Stimulated activated CD4-positive, alpha-beta T cell treated with anti-CD3 and anti-CD28 coated beads, Interleukin-1b, Interleukin-23, amount 100 ng/mL, for 1 hour (primary cell): ENCODE data around the gene RSBN1L.

Experiments
- DNase-seq, 2 donors: peaks; one replicate each; pipeline ENCODE4 v3.0.0-alpha.2; 2020; ENCODE audit warnings: low read depth in 2 of 2

RSBN1L gene

DNA sequence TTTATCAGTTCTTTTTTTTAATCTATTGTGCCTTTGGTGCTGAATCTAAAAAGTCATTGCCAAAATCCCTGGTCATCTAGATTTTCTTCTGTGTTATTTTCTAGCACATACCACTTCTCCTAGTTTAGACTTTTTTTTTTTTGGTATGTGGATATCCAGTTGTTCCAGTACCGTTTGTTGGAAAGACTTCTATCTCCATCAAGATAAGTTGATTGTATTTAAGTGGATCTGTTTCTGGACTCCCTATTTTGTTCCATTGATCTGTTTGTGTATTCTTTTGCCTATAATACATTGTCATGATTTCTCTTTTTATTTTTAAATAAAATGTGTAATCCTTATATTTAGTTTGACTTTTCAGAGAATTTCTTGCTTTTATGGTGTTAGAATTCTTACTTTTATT lies 35.5 kb downstream of the RSBN1L start:
- DNase-seq = no peak

- no peak for DNase-seq
Measured at GRCh38 chr7:77734659-77735421, 38.6 kb downstream of the RSBN1L start.

DNA sequence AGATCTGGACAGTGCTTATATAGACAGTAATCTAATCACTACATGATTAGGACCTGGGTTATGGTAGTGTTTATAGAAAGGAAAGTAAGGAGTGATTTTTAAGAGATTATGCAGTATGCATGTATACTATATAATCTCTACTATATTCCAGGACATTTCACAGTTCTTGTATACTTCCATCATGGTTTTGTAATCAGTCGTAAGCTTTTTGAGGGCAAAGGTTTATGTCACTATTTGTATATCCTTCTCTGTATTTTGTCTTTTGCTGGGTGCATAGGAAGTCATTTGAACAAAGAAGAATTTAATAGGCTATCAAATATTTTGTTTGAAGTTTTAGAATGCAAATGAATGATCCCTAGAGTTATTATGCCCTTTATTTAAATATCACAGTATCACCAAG lies 39.2 kb downstream of the RSBN1L start:
- no peak for DNase-seq

DNA sequence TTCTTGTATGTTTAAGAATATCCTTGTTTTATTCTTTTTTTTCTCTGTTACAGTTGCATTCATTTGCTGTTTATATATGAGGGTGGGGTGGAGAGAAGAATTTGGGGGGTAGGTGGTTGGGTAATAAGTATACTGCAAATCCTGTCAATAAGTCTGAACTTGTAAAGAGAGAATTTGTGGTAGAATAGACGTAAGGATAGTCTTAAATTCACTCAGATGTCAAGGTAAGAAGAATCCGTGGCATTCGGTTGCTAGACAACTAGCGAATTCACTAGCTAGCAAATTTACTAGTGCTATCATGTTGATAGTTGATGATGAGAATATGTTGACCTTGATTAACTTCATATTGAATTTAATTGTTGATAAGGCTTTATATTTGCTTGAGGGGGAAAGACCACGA lies 40.7 kb downstream of the RSBN1L start:
- DNase-seq = no peak

DNA sequence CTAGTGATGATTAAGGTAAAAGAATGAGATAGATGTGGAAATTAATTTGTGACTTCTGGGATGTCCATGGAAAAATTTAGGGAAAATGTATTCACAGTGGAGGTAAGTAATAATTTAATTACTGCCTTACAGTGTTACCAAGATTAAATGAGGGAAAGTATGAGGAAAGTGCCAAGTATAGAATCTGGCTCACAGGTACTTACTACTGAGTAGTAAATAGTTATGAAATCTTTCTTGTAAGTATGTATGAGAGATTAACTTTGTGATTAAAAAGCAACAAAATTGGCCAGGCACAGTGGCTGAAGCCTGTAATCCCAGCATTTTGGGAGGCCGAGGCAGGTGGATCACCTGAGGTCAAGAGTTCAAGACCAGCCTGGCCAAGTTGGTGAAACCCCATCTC lies 42.1 kb downstream of the RSBN1L start:
- DNase-seq = no peak

GRCh38 chr7:77738871-77739270 lies 42.6 kb downstream of the RSBN1L start:
- no peak for DNase-seq

DNA sequence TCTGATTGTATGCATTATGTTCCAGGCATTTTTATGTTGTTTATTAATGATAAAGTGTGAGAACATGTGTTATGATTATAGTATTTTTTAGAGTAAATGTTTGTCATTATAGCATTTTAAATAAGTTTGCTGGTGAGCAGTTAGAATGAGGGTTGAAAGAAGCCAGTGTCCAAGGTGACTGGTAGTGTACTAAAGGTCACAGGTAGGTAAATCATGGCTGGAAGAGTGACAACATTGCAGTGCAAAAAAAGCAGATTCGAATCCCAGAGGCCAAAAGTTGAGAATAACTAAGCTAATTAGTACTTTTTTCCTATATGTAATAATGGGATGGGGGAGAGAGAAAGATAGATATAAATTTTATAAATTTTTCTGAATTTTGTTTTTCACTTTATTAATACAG lies 44.0 kb downstream of the RSBN1L start:
- DNase-seq = no peak

DNA sequence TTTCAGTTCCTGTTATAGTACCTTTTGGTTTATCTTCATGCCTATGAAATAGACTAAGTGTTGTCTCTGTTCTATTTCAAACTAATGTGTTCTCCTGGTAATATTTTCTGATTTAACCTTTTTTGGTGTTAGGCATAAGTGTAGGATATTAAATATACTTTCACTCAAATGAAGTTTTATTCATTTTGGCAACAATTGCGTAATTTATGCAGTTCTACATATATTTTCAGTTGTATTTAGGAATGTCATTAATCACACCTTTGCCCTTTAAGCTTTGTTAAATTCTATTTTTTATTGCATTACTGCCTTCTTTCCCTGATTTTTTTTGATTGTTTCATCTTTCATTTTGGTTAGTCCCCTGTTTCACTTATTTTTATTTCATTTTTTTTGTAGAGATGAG lies 47.3 kb downstream of the RSBN1L start:
- no peak for DNase-seq

GRCh38 chr7:77745746-77746145 lies 49.5 kb downstream of the RSBN1L start:
- DNase-seq = no peak

DNA sequence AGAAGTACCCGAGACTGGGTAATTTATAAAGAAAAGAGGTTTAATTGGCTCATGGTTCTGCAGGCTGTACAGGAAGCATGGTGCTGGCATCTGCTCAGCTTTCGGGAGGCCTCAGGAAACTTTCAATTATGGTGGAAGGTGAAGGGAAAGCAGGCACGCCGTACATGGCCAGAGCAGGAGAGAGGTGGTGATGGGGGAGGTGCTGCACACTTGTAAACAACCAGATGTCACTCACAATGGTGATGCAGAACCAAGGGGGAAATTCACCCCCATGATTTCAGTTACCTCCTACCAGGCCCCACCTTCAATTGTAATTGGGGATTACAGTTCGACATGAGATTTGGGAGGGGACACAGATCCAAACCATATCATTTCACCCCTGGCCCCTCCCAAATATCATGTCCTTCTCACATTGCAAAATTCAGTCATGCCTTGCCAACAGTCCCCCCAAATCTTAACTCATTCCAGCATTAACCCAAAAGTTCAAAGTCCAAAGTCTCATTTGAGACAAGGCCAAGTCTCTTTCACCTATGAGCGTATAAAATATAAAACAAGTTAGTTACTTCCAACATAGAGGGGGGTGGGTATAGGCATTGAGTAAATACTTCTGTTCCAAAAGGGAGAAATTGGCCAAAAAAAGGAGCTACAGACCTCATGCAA lies 50.0 kb downstream of the RSBN1L start:
- no peak for DNase-seq

GRCh38 chr7:77746824-77747165 lies 50.5 kb downstream of the RSBN1L start:
- no peak for DNase-seq

DNA sequence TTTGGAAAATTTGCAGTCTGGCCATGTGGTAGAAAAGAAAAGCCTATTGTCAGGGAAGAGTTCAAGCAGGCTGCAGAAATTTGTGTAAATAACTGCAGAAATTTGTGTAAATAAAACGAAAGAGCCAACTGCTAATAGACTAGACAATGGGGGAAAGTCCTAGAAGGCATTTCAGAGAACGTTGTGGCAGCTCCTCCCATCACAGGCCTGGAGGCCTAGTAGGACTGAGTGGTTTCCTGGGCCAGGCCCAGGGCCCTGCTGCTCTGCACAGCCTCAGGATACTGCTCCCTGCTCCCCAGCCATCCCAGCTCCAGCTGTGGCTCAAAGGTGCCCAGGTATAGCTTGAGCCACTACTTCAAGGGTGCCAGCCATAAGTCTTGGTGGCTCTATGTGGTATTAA lies 50.9 kb downstream of the RSBN1L start:
- no peak for DNase-seq

GRCh38 chr7:77747718-77748117 lies 51.5 kb downstream of the RSBN1L start:
- no peak for DNase-seq

DNA sequence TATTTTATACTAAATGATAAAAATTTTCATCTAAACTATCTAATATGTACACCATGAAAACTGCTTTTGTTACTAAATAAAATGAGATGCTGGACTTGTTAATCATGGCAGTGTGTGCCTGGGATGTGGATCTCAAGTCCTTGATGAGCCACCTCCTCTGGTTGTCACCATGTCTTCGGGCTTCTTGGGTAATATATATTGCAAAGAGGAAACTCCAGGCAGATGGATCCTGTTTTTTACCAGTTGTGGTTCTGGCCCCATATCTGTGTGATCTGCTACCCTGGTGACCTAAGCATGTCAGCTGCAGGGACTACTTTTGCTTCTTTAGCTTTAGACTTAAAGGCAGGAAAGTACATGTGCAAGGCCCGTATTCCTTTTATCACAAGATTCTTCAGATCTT lies 55.8 kb downstream of the RSBN1L start:
- DNase-seq = no peak

- DNase-seq = no peak
Measured at GRCh38 chr7:77753173-77753572, 56.9 kb downstream of the RSBN1L start.

- DNase-seq = no peak
Measured at GRCh38 chr7:77757589-77757988, 61.3 kb downstream of the RSBN1L start.

DNA sequence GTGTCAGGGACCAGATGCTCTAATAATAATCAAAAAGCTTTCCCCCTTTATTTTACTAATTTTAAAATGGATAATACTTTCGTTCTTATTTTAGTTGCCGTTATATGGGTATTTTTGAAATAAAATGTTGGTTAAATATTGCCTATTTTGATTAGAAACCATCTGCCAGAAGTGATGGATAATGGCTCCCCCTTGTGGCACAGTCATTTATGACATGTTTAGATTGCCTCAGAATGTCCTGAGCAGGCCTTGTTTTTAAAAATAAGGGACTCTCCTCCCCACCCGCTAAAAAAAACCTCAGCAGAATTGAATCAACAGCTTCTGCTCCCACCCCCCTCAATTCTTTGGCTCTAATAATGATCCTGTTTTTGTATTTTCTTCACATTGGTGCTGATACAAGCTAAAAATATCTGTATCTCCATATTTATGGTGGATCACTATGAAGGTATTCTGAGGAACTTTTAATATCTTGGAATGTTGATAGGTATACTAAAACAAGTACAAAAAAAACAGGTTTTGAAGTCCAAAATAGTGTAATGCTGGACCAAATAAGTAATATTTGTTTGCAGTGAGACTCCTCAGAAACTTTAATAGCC lies 63.1 kb downstream of the RSBN1L start:
- peak; percentile 36 to 50 for DNase-seq

- no peak for DNase-seq
Measured at GRCh38 chr7:77760809-77761453, 64.7 kb downstream of the RSBN1L start.

DNA sequence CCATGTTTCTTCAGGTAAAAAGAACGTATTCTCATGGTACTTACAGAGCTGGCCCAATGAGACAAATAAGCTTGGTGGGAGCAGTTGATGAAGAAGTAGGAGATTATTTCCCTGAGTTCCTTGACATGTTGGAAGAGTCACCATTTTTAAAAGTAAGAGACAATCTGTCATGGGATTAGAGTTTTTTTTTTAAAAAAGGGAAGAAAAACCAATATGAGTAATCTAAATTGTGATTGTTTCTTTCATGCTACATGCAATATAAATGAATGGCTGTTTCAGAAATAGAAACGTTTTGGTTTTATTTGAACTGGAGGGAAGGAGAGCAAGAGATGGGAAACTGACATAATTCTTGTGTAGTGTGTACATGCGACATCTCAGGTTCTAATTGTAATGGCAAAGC lies 69.2 kb downstream of the RSBN1L start:
- DNase-seq = no peak

DNA sequence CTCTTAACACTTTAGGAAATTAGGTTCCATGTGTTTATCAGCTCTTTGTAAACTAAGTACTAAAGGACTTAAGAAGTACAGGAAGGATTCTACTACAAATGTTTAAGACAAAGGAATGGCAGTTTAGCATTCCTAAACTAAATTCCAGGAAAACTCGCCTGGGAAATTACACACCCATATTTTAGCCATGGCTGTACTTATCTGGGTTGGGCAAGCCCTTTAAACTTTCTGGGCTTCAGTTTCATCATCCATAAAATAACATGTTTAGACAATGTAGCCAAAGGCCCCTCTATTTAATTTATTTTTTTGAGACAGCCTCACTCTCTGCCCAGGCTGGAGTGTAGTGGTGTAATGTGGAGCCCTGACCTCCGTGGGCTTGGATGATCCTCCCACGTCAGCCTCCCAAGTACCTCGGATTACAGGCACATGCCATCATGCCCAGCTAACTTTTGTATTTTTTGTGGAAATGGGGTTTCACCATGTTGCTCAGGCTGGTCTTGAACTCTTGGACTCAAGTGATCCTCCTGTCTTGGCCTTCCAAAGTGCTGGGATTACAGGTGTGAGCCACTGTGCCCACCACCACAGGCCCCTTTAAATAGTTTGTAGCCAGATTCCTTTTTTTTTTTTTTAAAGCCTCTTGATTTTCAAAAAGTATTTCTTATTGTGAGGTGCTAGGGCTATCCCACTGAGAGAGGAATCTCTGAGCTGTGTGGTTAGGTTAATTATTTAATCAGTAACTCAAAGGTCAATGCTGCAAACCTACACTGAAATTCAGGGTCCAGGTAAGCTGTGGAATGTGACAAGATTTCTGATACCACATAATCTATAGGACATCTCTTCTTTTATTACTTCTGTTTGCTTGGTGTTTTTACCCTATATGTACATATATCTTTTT lies 69.9 kb downstream of the RSBN1L start:
- DNase-seq = no peak

DNA sequence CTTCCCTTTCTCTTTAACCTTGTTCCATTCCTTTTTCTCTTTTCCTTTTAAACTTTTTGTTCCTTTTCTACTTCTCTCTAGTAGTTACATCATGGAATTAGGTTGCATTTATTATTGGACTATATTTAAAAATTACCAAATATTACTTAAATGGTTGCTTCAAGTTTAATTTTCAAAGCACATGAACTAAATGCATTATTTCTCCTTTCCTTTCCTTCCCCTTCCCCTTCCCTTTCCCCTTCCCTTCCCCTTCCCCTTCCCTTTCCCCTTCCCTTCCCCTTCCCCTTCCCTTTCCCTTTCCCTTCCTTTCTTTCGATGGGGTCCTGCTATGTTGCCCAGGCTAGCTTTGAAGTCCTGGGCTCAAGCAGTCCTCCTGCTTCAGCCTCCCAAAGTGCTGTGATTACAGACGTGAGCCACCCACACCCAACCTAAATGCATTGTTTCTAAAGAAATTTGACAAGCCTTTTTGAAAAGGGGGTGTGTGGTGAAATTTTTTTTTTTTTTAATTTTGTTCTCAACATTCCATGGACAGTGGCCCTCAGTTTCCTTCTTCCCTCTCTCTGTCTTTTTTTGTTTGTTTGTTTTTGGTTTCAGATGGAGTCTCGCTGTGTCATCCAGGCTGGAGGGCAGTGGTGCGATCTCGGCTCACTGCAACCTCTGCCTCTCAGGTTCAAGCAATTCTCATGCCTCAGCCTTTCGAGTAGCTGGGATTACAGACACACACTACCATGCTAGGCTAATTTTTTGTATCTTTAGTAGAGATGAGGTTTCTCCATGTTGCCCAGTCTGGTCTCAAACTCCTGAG lies 70.7 kb downstream of the RSBN1L start:
- no peak for DNase-seq
